Measurements from ENCODE around the gene TMEM52. TPM values are rescaled to one million over a fixed set of nuclear protein-coding genes. Genes with fewer than 3 reads are reported as not detected.

Gene TMEM52
- total and polyA plus RNA-seq, 4 donors = 2.6 to 13.1 (median 3.0) TPM

GRCh38 chr1:1939296-1940122 is 20.4 kb upstream of the TMEM52 start:
- Histone ChIP-seq H3K36me3 (ENCODE audit: control insufficient read depth in 4 of 4, insufficient read depth in 3 of 4, low read depth in 1 of 4, low read length in 3 of 4) (no peaks in the 10 kb centered on the region), H3K9ac (ENCODE audit: low read depth in 1 of 2, low read length in 2 of 2) (no peak overlapping the region), H3K4me1 (ENCODE audit: control insufficient read depth in 4 of 4, insufficient read depth in 4 of 4, low read length in 3 of 4) (peaks cover 3 to 16% (median 9%) of the 10 kb centered on the region in 4 donors), H3K27me3 (ENCODE audit: control insufficient read depth in 4 of 4, insufficient read depth in 4 of 4, low read length in 3 of 4) (no peaks in the 10 kb centered on the region), H3K9me3 (ENCODE audit: control insufficient read depth in 4 of 4, low read length in 3 of 4) (no peaks in the 10 kb centered on the region), H3K4me3 (ENCODE audit: low read depth in 1 of 3, low read length in 3 of 3) (no peak overlapping the region), H3K27ac (ENCODE audit: low read depth in 1 of 2, low read length in 2 of 2) (no peak overlapping the region)
- WGBS = 94% methylated on average over 28 of the region's 28 CpGs
- DNase-seq (ENCODE audit: low spot score) = no peak
- TF ChIP-seq YY1 (IDR thresholded peaks at IDR 0.05) (no peak), GABPA (IDR thresholded peaks at IDR 0.05 in 1 of 2, conservative IDR thresholded peaks at IDR 0.05 in 1 of 2) (no peak), JUND (IDR thresholded peaks at IDR 0.05) (no peak), EGR1 (IDR thresholded peaks at IDR 0.05; ENCODE audit: low read depth in 2 of 2) (no peak), NR2F2 (IDR thresholded peaks at IDR 0.05) (no peak), HNF4A (conservative IDR thresholded peaks at IDR 0.05) (no peak), HNF4G (IDR thresholded peaks at IDR 0.05) (no peak), FOXA2 (IDR thresholded peaks at IDR 0.05) (no peak), REST (IDR thresholded peaks at IDR 0.05) (no peak), MAX (IDR thresholded peaks at IDR 0.05) (no peak), FOXA1 (IDR thresholded peaks at IDR 0.05) (no peak), ZBTB33 (IDR thresholded peaks at IDR 0.05) (no peak), SP1 (IDR thresholded peaks at IDR 0.05) (no peak), CTCF (IDR thresholded peaks at IDR 0.05; ENCODE audit: low read depth, low read length, missing input control) (no peak), ATF3 (IDR thresholded peaks at IDR 0.05) (no peak), RAD21 (IDR thresholded peaks at IDR 0.05) (no peak), TAF1 (conservative IDR thresholded peaks at IDR 0.05) (no peak), RXRA (IDR thresholded peaks at IDR 0.05) (no peak)
